Ovary (tissue), 9 donors: Measurements from ENCODE around the gene EPHA5. TPM values are rescaled to one million over a fixed set of nuclear protein-coding genes. Genes with fewer than 3 reads are reported as not detected.

Experiments
- DNase-seq, 5 donors: peaks; one replicate each; pipeline ENCODE4 v3.0.0-alpha.2; 2019 to 2020
- H3K27ac ChIP-seq, 2 donors: fragments of 200-600 bp; one replicate each; pipeline versions ENCODE4 v1.5.1 to v1.8.0; 2019 to 2022
- H3K27me3 ChIP-seq: fragments of 200-600 bp; one replicate; pipeline ENCODE4 v1.8.0; 2022
- H3K36me3 ChIP-seq: fragments of 200-600 bp; sonication (generic); one replicate; pipeline ENCODE4 v1.5.1; 2019
- H3K4me1 ChIP-seq: one replicate; pipeline ENCODE4 v1.8.1; 2013; ENCODE audit warnings: mild to moderate bottlenecking, moderate library complexity; ENCODE audit not compliant: insufficient read depth
- H3K4me3 ChIP-seq: fragments of 200-600 bp; sonication (generic); one replicate; pipeline ENCODE4 v1.5.1; 2017
- H3K9me3 ChIP-seq, 2 donors: fragments of 200-600 bp in 1 of 2; sonication (generic) in 1 of 2; one replicate each; pipeline versions ENCODE4 v1.5.1 to v1.8.1; 2013 to 2019; ENCODE audit warnings: mild to moderate bottlenecking in 1 of 2, moderate library complexity in 1 of 2
- EP300 ChIP-seq: sonication (generic); formaldehyde crosslinking; IDR thresholded peaks from one replicate; pipeline ENCODE4 v1.6.1; 2017; ENCODE audit warnings: antibody characterized with exemption
- POLR2A ChIP-seq: fragments of 450-650 bp; IDR thresholded peaks from one replicate; pipeline ENCODE4 v1.6.1; 2017; ENCODE audit warnings: antibody characterized with exemption, mild to moderate bottlenecking, moderate library complexity
- WGBS, 3 donors: extraction: QIAGEN DNeasy Blood & Tissue Kit in 1 of 3; methylation state at CpG; one replicate each; pipeline versions ENCODE4 v1.1.5 to v1.1.7; 2013 to 2017; 5-methylcytosine and 5-hydroxymethylcytosine counted together
- intact Hi-C, 4 donors: fragments of 100-400 bp; cut with DNase I; formaldehyde crosslinking; loops; one replicate each; pipeline versions ENCODE4 v1.11.0 to v1.15.1; 2022 to 2023
- polyA plus RNA-seq, 2 donors: library from polyadenylated mRNA; stranded (reverse); fragments of 200-250 nt in 1 of 2; fragments of 350-450 nt in 1 of 2; fragmentation: Illumina TruSeq in 1 of 2; extraction: RNeasy Lipid Tissue Mini Kit (QIAGEN cat#74804) in 1 of 2; gene quantifications; one replicate each; pipeline ENCODE4 v1.2.3, GENCODE V29; 2013 to 2014
- total RNA-seq, 7 donors: library from RNA; depleted of rRNA in 2 of 7; stranded (reverse); fragments of >200 nt in 2 of 7; fragmentation: NEBNext Ultra II Directional in 3 of 7; extraction: Animal tissue kit (Norgen Biotek cat#: 25700) in 3 of 7; gene quantifications; one replicate each; pipeline versions ENCODE4 v1.1.0 to v1.2.4, GENCODE V29; 2016 to 2023
- TF ChIP-seq, protein P1 (sequence below), 3 donors: fragments of 450-650 bp in 2 of 3; fragments of 200-600 bp in 1 of 3; IDR thresholded peaks; one replicate each; pipeline versions ENCODE4 v1.5.1 to v1.8.0; 2016 to 2022; ENCODE audit warnings: antibody characterized with exemption in 3 of 3, mild to moderate bottlenecking in 1 of 3
- donor health status: DM: no; HTN: no; CAD: no; lungs with moderate emphysema.
- donor health status: DM: no; HTN: no; CAD: no.
- donor health status: Bipolar disorder and iron deficiency.
- donor health status: DM: yes; HTN: yes; CAD: no.
- donor health status: DM: no; HTN: no; CAD: no.
- donor health status: DM: yes; HTN: yes; CAD: no.

EPHA5 gene
- total and polyA plus RNA-seq, 9 donors = 0.29 to 5.6 (median 1.6) TPM

DNA sequence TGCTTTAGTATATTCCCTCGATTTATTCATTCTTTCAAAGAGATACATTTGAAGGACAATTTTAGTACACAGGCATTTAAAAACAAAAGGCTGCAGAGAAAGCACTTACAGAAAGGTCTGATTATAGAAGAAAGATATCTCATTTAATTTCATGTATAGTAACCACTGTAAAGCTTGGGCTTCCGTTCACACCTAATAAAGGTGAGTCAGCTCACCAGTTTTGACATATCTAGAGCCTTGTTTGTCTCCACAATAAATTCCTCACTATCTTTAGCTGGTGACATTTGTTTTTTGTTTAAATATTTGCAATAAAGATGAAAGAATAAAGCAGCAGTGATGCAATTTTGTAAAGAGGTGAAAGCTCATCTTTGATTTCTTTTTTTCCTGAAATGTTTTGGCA is 1.1 kb upstream of the EPHA5 start:
- Histone ChIP-seq H3K27ac (no peak overlapping the region), H3K9me3 (no peaks in the 10 kb centered on the region), H3K27me3 (no peaks in the 10 kb centered on the region), H3K4me3 (no peak overlapping the region), H3K36me3 (no peaks in the 10 kb centered on the region), H3K4me1 (peaks cover 13% of the 10 kb centered on the region)
- intact Hi-C loops = no loop called here
- no peak for TF ChIP-seq EP300
- TF ChIP-seq POLR2A = no peak
- TF ChIP-seq, protein P1, sequence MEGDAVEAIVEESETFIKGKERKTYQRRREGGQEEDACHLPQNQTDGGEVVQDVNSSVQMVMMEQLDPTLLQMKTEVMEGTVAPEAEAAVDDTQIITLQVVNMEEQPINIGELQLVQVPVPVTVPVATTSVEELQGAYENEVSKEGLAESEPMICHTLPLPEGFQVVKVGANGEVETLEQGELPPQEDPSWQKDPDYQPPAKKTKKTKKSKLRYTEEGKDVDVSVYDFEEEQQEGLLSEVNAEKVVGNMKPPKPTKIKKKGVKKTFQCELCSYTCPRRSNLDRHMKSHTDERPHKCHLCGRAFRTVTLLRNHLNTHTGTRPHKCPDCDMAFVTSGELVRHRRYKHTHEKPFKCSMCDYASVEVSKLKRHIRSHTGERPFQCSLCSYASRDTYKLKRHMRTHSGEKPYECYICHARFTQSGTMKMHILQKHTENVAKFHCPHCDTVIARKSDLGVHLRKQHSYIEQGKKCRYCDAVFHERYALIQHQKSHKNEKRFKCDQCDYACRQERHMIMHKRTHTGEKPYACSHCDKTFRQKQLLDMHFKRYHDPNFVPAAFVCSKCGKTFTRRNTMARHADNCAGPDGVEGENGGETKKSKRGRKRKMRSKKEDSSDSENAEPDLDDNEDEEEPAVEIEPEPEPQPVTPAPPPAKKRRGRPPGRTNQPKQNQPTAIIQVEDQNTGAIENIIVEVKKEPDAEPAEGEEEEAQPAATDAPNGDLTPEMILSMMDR (IDR thresholded peaks at IDR 0.05) = no peak
- no peak for DNase-seq
- WGBS, 3 donors = 46 to 51% (median 51%) methylated on average over 2 of the region's 2 CpGs

DNA sequence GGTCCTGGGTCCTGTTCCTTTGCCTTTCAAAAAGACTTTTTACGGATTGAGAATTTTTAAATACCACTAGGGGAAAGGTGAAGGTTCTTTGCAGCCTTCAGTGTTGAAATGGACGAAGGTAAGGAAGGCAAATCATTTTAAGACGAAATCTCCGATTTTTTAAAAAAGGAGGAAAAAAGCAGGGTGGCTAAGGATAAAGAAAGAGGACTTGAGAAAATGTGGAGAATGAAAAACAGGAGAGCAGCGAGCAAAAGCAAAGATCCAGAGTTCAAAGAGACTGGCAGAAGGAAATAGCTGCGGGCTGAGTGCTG is 314 bp downstream of the EPHA5 start:
- Histone ChIP-seq H3K9me3 (no peaks in the 10 kb centered on the region), H3K4me3 (peak overlapping the region; percentile 37), H3K27ac (peak overlapping the region; percentile 28 to 66), H3K4me1 (peaks cover 13% of the 10 kb centered on the region), H3K36me3 (no peaks in the 10 kb centered on the region), H3K27me3 (no peaks in the 10 kb centered on the region)
- TF ChIP-seq, protein P1 (IDR thresholded peaks at IDR 0.05) = no peak
- TF ChIP-seq EP300 (no peak), POLR2A (no peak)
- no peak for DNase-seq
- 0 to 1% (median 1%) methylated on average over 6 of the region's 6 CpGs for WGBS, 3 donors
- intact Hi-C loops = no loop called here

DNA sequence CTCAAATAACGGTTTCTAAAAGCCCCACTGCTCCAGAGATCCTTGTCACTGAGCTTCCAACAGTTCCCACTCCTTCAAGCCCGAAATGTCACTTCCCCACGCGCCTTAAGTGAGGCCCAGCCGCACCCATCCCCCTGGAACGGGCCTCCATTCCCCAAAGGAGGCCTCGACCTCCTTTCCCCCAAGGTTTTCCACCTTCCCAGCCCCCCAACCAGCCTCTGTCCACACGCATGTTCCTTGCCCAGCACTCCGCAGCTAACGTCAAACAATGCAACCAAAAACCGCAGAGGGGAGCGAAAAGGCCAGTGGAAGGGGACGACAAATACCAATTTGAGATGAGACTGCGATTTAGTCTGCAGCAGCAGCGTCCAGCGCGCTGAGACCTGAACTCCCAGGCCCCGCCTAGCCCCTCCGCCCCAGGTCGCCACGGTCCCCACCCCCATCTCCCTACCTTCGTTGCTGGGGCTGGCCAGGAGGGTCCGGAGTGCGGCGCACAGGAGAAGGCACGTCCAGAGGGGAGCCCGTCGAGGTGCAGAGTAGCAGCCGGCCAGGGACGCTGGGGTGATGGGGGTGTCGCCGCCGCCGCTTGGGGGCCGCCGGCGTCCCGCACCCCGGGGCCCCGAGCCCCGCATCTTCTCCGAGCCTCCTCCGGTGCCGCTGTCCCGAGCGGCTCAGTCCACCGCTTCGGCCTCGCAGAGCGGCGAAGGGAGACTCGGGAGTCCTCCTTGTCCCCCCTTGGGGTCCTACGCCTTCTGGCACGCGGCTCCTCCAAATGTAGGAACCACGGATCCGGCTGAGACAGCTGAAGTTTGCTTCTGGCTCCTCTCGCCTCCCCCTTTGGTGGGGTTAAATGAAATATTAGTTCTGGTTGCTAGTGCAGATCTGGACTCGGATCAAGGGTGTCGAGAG is 924 bp downstream of the EPHA5 start:
- H3K27ac ChIP-seq = peak overlapping the region; percentile 16 to 66
- TF ChIP-seq EP300 (no peak), POLR2A (no peak)
- TF ChIP-seq, protein P1 (IDR thresholded peaks at IDR 0.05) = no peak
- peak; percentile 14 to 41 (median 28) for DNase-seq
- 1 to 5% (median 3%) methylated on average over 36 to 60 of the region's 60 CpGs for WGBS, 3 donors
- no peaks in the 10 kb centered on the region for H3K27me3 ChIP-seq
- peak overlapping the region; percentile 37 for H3K4me3 ChIP-seq
- H3K9me3 ChIP-seq = no peaks in the 10 kb centered on the region
- peaks cover 13% of the 10 kb centered on the region for H3K4me1 ChIP-seq
- H3K36me3 ChIP-seq = no peaks in the 10 kb centered on the region
- intact Hi-C loops = no loop called here

DNA sequence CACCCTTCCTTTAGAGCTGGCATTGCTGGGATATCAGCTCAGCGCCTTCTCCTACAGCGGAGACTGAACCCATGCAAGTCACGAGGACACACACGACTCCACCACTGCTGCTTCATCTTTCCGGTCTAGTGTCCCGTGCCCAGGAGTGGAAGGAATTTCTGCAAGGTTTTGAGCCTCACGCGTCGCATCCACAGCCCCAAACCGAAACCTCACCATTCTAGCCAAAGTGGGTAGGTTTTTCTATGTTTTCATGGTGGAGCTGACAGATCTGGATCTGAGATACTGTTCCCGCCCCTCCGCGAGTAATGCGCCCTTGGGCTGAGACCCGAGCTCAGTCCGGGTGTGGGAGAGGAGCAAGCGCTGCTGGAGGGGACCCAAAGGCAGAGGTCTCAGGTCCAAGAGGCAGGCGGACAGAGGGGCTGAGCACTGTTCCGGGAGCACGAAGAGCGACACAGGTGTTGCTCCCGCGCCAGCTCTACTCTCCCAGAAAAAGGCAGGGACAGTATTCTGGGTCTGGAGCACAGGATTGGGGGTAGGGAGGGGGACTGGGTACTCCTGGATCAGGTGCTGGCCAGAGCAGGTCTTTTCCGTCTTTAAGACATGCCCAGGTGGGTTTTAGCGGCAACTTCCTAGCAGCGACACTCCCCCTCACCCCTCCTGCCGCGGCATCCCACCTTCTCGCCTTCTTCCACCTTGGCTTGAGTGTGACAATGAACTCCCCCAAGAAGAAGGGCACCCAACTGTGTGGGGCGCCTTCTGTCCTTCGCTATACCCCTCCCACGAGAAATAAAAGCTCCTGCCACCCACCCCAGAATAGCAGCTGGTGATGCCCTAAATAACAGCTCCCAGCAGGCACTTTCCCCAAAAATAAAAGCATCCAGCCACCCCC is 1.8 kb downstream of the EPHA5 start:
- H3K27ac ChIP-seq = peak overlapping the region in 1 of 2 donors; percentile 16
- TF ChIP-seq EP300 (no peak), POLR2A (no peak)
- TF ChIP-seq, protein P1 (IDR thresholded peaks at IDR 0.05) = no peak
- peaks cover 13% of the 10 kb centered on the region for H3K4me1 ChIP-seq
- H3K9me3 ChIP-seq = no peaks in the 10 kb centered on the region
- intact Hi-C loops = no loop called here
- H3K4me3 ChIP-seq = peak overlapping the region; percentile 37
- peak; percentile 25 to 59 (median 33) for DNase-seq
- no peaks in the 10 kb centered on the region for H3K27me3 ChIP-seq
- no peaks in the 10 kb centered on the region for H3K36me3 ChIP-seq
- 1 to 3% (median 2%) methylated on average over 32 of the region's 32 CpGs for WGBS, 3 donors
